K562 (cell line): ENCODE results near the gene PTGES3L. TPM values are rescaled to one million over a fixed set of nuclear protein-coding genes. Genes with fewer than 3 reads are reported as not detected.

Experiments
- FOXM1 ChIP-seq, 2 experiments: fragments of 450-650 bp in 1 of 2; sonication (generic) in 1 of 2; formaldehyde crosslinking in 1 of 2; IDR thresholded peaks; 2 replicates each; pipeline versions ENCODE4 v1.6.1 to v1.9.0; 2017 to 2022; ENCODE audit warnings: low read depth in 2 of 2, mild to moderate bottlenecking in 2 of 2, missing genetic modification reagents in 1 of 2, moderate library complexity in 1 of 2
- HLTF ChIP-seq: fragments of 450-650 bp; IDR thresholded peaks from 2 replicates; pipeline ENCODE4 v1.6.1; 2016
- JUN ChIP-seq, 2 experiments: sonication (generic) in 1 of 2; formaldehyde crosslinking in 1 of 2; IDR thresholded peaks; 2 replicates each; pipeline versions ENCODE4 v1.6.1 to v1.8.0; 2012 to 2022; ENCODE audit warnings: borderline replicate concordance in 2 of 2, mild to moderate bottlenecking in 2 of 2, improper control_type of control experiment in 1 of 2, low read depth in 1 of 2, low read length in 1 of 2, missing genetic modification reagents in 1 of 2
- JUND ChIP-seq, 2 experiments: IDR thresholded peaks; 2 replicates in 1 of 2; 3 replicates in 1 of 2; pipeline ENCODE4 v1.6.1; 2011; ENCODE audit warnings: borderline replicate concordance in 2 of 2, low read depth in 2 of 2, low read length in 2 of 2, improper control_type of control experiment in 1 of 2, missing biosample characterization in 1 of 2, missing genetic modification characterization in 1 of 2, missing genetic modification reagents in 1 of 2
- KLF1 ChIP-seq: fragments of 450-650 bp; IDR thresholded peaks from 2 replicates; pipeline ENCODE4 v1.6.1; 2016; ENCODE audit warnings: missing genetic modification characterization, missing compliant biosample characterization
- L3MBTL2 ChIP-seq: fragments of 450-650 bp; IDR thresholded peaks from 2 replicates; pipeline ENCODE4 v1.6.1; 2016; ENCODE audit warnings: mild to moderate bottlenecking, moderate library complexity
- PCBP1 ChIP-seq: fragments of 200-400 bp; formaldehyde crosslinking; IDR thresholded peaks from 2 replicates; pipeline ENCODE4 v1.6.1; 2018; ENCODE audit warnings: mild to moderate bottlenecking, low read depth, low read length; ENCODE audit not compliant: poor library complexity, severe bottlenecking
- RBBP5 ChIP-seq: fragments of 200-600 bp; sonication (generic); IDR thresholded peaks from 2 replicates; pipeline ENCODE4 v1.6.1; 2012; ENCODE audit warnings: borderline replicate concordance, mild to moderate bottlenecking, low read length, control low read depth, inconsistent platforms; ENCODE audit not compliant: insufficient read depth, poor library complexity, severe bottlenecking
- STAT5B ChIP-seq: fragments of 250-450 bp; sonication (Bioruptor Pico); IDR thresholded peaks from 2 replicates; pipeline ENCODE4 v1.8.0; 2021; ENCODE audit warnings: mild to moderate bottlenecking, inconsistent platforms
- SUPT5H ChIP-seq: fragments of 450-650 bp; IDR thresholded peaks from 2 replicates; pipeline ENCODE4 v1.6.1; 2016
- THAP12 ChIP-seq: fragments of 250-450 bp; sonication (Bioruptor Pico); IDR thresholded peaks from 2 replicates; pipeline ENCODE4 v1.9.0; 2021; ENCODE audit warnings: mild to moderate bottlenecking, inconsistent platforms
- ZNF175 ChIP-seq: fragments of 200-800 bp; sonication (Bioruptor generic); IDR thresholded peaks from 2 replicates; pipeline ENCODE4 v1.6.1; 2016; ENCODE audit warnings: low read depth, mild to moderate bottlenecking, missing genetic modification characterization, missing compliant biosample characterization
- ZNF699 ChIP-seq: fragments of 250-450 bp; sonication (Bioruptor Pico); IDR thresholded peaks from 2 replicates; pipeline ENCODE4 v1.8.0; 2021; ENCODE audit warnings: mild to moderate bottlenecking, moderate library complexity; ENCODE audit not compliant: insufficient replicate concordance
- polyA plus RNA-seq, 8 experiments: library from polyadenylated mRNA; depleted of rRNA in 4 of 8; stranded (reverse) in 5 of 8; unstranded in 3 of 8; fragments of >200 nt; fragmentation: Nextera tagmentation in 2 of 8; fragmentation: Illumina TruSeq in 1 of 8; extraction: Ambion mirVana in 2 of 8; extraction: Trizol in 1 of 8; gene quantifications; 2 replicates each; pipeline versions ENCODE4 v1.2.1 to v1.2.3, GENCODE V29; 2011 to 2014; ENCODE audit warnings: inconsistent platforms in 1 of 8, missing spikeins in 1 of 8
- total RNA-seq, 7 experiments: library from RNA; depleted of rRNA in 6 of 7; stranded (reverse); fragments of >200 nt in 6 of 7; fragmentation: Illumina TruSeq in 2 of 7; extraction: Trizol in 2 of 7; gene quantifications; 2 replicates each; pipeline versions ENCODE4 v1.2.1 to v1.2.3, GENCODE V29; 2011 to 2021; ENCODE audit warnings: low replicate concordance in 1 of 7
- TF ChIP-seq, protein P1 (sequence below), 2 experiments: IDR thresholded peaks; 2 replicates each; pipeline ENCODE4 v1.6.1; 2011; ENCODE audit warnings: borderline replicate concordance in 1 of 2, control low read depth in 1 of 2, low read depth in 1 of 2, low read length in 1 of 2, mild to moderate bottlenecking in 1 of 2, mixed read lengths in 1 of 2, moderate library complexity in 1 of 2; ENCODE audit not compliant: insufficient read depth in 1 of 2, insufficient read length in 1 of 2, poor library complexity in 1 of 2, severe bottlenecking in 1 of 2; ENCODE audit errors: extremely low read depth in 1 of 2
- TF ChIP-seq, protein P2 (sequence below): sonication (generic); formaldehyde crosslinking; IDR thresholded peaks from 2 replicates; pipeline ENCODE4 v1.8.0; 2022; ENCODE audit warnings: mild to moderate bottlenecking, missing genetic modification reagents
- TF ChIP-seq, protein P3 (sequence below): sonication (generic); formaldehyde crosslinking; IDR thresholded peaks from 2 replicates; pipeline ENCODE4 v1.8.0; 2022; ENCODE audit warnings: mild to moderate bottlenecking, missing genetic modification reagents, borderline replicate concordance

PTGES3L gene
- total and polyA plus RNA-seq, 9 of the 15 experiments (the other 6 are each of a cell fraction or from before 2014, with no cell fraction given), result 6.0 to 16.0 (median 9.6) TPM

DNA sequence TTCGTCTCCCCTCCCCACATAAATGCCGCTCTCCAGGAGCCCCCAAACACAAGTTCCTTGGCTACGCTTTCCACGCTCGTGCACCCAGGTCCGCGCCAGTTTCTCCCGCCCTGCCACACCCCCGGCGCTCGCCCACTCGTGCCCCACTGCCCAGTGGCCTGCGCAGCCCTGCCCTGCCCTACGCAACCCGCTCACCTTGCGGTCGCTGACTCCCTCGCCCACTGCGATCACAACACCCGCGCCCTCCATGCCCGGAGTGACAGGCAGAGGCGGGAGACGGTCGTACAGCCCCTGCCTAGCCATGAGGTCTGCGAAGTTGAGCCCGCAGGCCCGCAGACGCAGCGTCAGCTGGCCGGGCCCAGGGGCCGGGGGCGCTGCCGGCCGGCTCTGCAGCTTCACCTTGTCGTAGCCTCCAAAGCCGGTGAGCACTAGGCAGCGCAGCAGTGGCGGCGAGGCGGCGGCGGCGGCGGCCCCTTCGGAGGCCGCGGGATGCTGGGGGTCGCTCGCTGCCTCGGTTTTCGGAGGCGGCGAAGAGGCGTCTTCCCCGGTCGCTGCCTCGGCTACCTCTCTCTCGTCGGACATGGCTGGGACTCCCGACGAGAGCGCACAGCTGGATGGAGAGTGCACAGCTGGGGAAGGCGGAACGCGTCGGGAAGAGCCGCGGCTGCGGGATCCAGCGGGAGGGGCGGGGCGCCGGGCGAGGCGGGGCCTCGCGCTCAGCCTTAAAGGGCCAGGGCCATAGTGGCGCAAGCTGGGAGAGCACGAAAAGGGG lies 42.0 kb upstream of the PTGES3L start, which contains the start of gene VAT1 (continued):
- TF ChIP-seq L3MBTL2 (peak; percentile 64), STAT5B (CRISPR knock-in tag) (no peak), PCBP1 (peak; percentile 84), KLF1 (tag) (peak; percentile 72; the same call in 1 of the 2 replicates), JUN (IDR thresholded peaks at IDR 0.05; ENCODE audit: borderline replicate concordance, low read depth, low read length) (no peak), JUN (CRISPR knock-in tag; IDR thresholded peaks at IDR 0.05; ENCODE audit: borderline replicate concordance) (0 out of 2 replicates have a peak, but pooled peaks have one; percentile 39), JUND (IDR thresholded peaks at IDR 0.05; ENCODE audit: borderline replicate concordance, low read depth, low read length) (0 out of 2 replicates have a peak, but pooled peaks have one; percentile 13), JUND (tag; IDR thresholded peaks at IDR 0.05; ENCODE audit: borderline replicate concordance, low read depth, low read length) (no peak), FOXM1 (IDR thresholded peaks at IDR 0.05; ENCODE audit: low read depth) (no peak), FOXM1 (CRISPR knock-in tag; IDR thresholded peaks at IDR 0.05; ENCODE audit: low read depth) (peak; percentile 88; the same call in 1 of the 2 replicates), THAP12 (CRISPR knock-in tag) (0 out of 2 replicates have a peak, but pooled peaks have one; percentile 3), SUPT5H (peak; percentile 51; the same call in 1 of the 2 replicates), HLTF (no peak), RBBP5 (peak; percentile 42), ZNF699 (CRISPR knock-in tag) (no peak), ZNF175 (no peak)
- TF ChIP-seq, protein P1, sequence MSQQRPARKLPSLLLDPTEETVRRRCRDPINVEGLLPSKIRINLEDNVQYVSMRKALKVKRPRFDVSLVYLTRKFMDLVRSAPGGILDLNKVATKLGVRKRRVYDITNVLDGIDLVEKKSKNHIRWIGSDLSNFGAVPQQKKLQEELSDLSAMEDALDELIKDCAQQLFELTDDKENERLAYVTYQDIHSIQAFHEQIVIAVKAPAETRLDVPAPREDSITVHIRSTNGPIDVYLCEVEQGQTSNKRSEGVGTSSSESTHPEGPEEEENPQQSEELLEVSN (IDR thresholded peaks at IDR 0.05; ENCODE audit: borderline replicate concordance in 1 of 2, extremely low read depth in 1 of 2, insufficient read depth in 1 of 2, insufficient read length in 1 of 2, low read depth in 1 of 2, low read length in 1 of 2, poor library complexity in 1 of 2, severe bottlenecking in 1 of 2), result peak; percentile 44 to 82
- TF ChIP-seq, protein P2, sequence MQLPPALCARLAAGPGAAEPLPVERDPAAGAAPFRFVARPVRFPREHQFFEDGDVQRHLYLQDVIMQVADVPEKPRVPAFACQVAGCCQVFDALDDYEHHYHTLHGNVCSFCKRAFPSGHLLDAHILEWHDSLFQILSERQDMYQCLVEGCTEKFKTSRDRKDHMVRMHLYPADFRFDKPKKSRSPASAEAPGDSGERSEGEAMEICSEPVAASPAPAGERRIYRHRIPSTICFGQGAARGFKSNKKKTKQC (CRISPR knock-in tag), result peak; percentile 36; the same call in 1 of the 2 replicates
- TF ChIP-seq, protein P3, sequence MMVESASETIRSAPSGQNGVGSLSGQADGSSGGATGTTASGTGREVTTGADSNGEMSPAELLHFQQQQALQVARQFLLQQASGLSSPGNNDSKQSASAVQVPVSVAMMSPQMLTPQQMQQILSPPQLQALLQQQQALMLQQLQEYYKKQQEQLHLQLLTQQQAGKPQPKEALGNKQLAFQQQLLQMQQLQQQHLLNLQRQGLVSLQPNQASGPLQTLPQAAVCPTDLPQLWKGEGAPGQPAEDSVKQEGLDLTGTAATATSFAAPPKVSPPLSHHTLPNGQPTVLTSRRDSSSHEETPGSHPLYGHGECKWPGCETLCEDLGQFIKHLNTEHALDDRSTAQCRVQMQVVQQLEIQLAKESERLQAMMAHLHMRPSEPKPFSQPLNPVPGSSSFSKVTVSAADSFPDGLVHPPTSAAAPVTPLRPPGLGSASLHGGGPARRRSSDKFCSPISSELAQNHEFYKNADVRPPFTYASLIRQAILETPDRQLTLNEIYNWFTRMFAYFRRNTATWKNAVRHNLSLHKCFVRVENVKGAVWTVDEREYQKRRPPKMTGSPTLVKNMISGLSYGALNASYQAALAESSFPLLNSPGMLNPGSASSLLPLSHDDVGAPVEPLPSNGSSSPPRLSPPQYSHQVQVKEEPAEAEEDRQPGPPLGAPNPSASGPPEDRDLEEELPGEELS, result peak; percentile 17; the same call in 1 of the 2 replicates
